ENCODE measurements around the gene FREY1.

The FREY1 gene

GRCh38 chr11:45860764-45861510, 46.1 kb downstream of the FREY1 start:
- no peak for DNase-seq

GRCh38 chr11:45860348-45860747, 46.7 kb downstream of the FREY1 start:
- DNase-seq: no peak

GRCh38 chr11:45859661-45860140, 47.4 kb downstream of the FREY1 start:
- no peak for DNase-seq

GRCh38 chr11:45858751-45859398, 48.2 kb downstream of the FREY1 start:
- no peak for DNase-seq

- DNase-seq: no peak
Measured at GRCh38 chr11:45857961-45858474, 49.1 kb downstream of the FREY1 start.

Data from stimulated activated CD4-positive, alpha-beta T cell treated with anti-CD3 and anti-CD28 coated beads, Interleukin-4, amount 100 ng/mL, for 4 hours (primary cell).